DMS153 treated with DMSO at 0.1 percent for 48 hours (cell line): Measurements from ENCODE around the gene KIR3DL2.
"Not testable (repeated sequence)": the region's sequence is repeated elsewhere in the genome, so short reads cannot be mapped to it uniquely, and the experiment has no call there.

Source experiments
- DNase-seq: peaks from one replicate; lab custom pipeline; 2025; ENCODE audit not compliant: unreplicated experiment; lab: John Stamatoyannopoulos, UW

Gene KIR3DL2

GRCh38 chr19:54850061-54850640 lies at the start of gene KIR3DL2:
TSS of gene KIR3DL2 (plus strand) at chr19:54850443. CDS start at chr19:54850476, 33 bp downstream.
- DNase-seq = not testable (repeated sequence)

- no peak for DNase-seq
Measured at GRCh38 chr19:54803410-54803809, 46.8 kb upstream of the KIR3DL2 start, which contains the start of gene KIR2DL4. TSS of gene KIR2DL4 (plus strand) at chr19:54803610. CDS start at chr19:54803652, 42 bp downstream.

- no peak for DNase-seq
Measured at GRCh38 chr19:54804101-54804500, 46.1 kb upstream of the KIR3DL2 start.

GRCh38 chr19:54804571-54804970 lies 45.7 kb upstream of the KIR3DL2 start:
- DNase-seq = no peak

GRCh38 chr19:54805665-54806515 lies 44.4 kb upstream of the KIR3DL2 start:
- no peak for DNase-seq

GRCh38 chr19:54806516-54806838 lies 43.8 kb upstream of the KIR3DL2 start:
- DNase-seq = no peak

GRCh38 chr19:54814571-54814970 lies 35.7 kb upstream of the KIR3DL2 start:
- not testable (repeated sequence) for DNase-seq

GRCh38 chr19:54816251-54816650 lies 34.0 kb upstream of the KIR3DL2 start, which contains the start of gene KIR3DL1:
TSS of gene KIR3DL1 (plus strand) at chr19:54816468.
- not testable (repeated sequence) for DNase-seq

- DNase-seq = no peak
Measured at GRCh38 chr19:54817670-54818536, 32.3 kb upstream of the KIR3DL2 start.

- DNase-seq = not testable (repeated sequence)
Measured at GRCh38 chr19:54824416-54824815, 25.8 kb upstream of the KIR3DL2 start.

GRCh38 chr19:54825326-54825725 lies 24.9 kb upstream of the KIR3DL2 start:
- not testable (repeated sequence) for DNase-seq

- DNase-seq = not testable (repeated sequence)
Measured at GRCh38 chr19:54828064-54828463, 22.2 kb upstream of the KIR3DL2 start.

GRCh38 chr19:54832496-54832895 lies 17.7 kb upstream of the KIR3DL2 start, which contains the start of gene KIR2DS4:
TSS of gene KIR2DS4 (plus strand) at chr19:54832676.
- DNase-seq = not testable (repeated sequence)

- not testable (repeated sequence) for DNase-seq
Measured at GRCh38 chr19:54835126-54835525, 15.1 kb upstream of the KIR3DL2 start.

- DNase-seq = not testable (repeated sequence)
Measured at GRCh38 chr19:54837522-54837921, 12.7 kb upstream of the KIR3DL2 start.

- not testable (repeated sequence) for DNase-seq
Measured at GRCh38 chr19:54843171-54843570, 7.1 kb upstream of the KIR3DL2 start.

GRCh38 chr19:54850930-54851329 lies 687 bp downstream of the KIR3DL2 start:
- no peak for DNase-seq

- no peak for DNase-seq
Measured at GRCh38 chr19:54851353-54851752, 1.1 kb downstream of the KIR3DL2 start.

GRCh38 chr19:54855241-54855640 lies 5.0 kb downstream of the KIR3DL2 start:
- not testable (repeated sequence) for DNase-seq

GRCh38 chr19:54858476-54858875 lies 8.2 kb downstream of the KIR3DL2 start:
- DNase-seq = not testable (repeated sequence)

GRCh38 chr19:54859421-54859820 lies 9.2 kb downstream of the KIR3DL2 start:
- not testable (repeated sequence) for DNase-seq
